Spleen (tissue), 7 donors: ENCODE data around the gene OOSP3.

Experiments
- POLR2A ChIP-seq, 3 donors: fragments of 450-650 bp; IDR thresholded peaks; one replicate each; pipeline ENCODE4 v1.5.1; 2017; ENCODE audit warnings: antibody characterized with exemption in 3 of 3, mild to moderate bottlenecking in 1 of 3
- POLR2AphosphoS5 ChIP-seq, 3 donors: sonication (generic); formaldehyde crosslinking; IDR thresholded peaks; one replicate each; pipeline ENCODE4 v1.5.1; 2017; ENCODE audit warnings: antibody characterized with exemption in 3 of 3
- TF ChIP-seq, protein P1 (sequence below), 11 experiments: fragments of 200-600 bp in 7 of 11; fragments of 450-650 bp in 4 of 11; sonication (generic) in 4 of 11; IDR thresholded peaks in 8 of 11; conservative IDR thresholded peaks in 3 of 11; 1 replicate in 7 of 11; 2 replicates in 4 of 11; pipeline versions ENCODE4 v1.4.0 to v1.8.0; 2016 to 2021; ENCODE audit warnings: antibody characterized with exemption in 11 of 11, inconsistent platforms in 4 of 11, mild to moderate bottlenecking in 1 of 11
- donor health status: DM: no; HTN: no; CAD: no; lungs with moderate emphysema.
- donor health status: DM: no; HTN: no; CAD: no.
- donor health status: DM: no; HTN: no; CAD: no.

DNA sequence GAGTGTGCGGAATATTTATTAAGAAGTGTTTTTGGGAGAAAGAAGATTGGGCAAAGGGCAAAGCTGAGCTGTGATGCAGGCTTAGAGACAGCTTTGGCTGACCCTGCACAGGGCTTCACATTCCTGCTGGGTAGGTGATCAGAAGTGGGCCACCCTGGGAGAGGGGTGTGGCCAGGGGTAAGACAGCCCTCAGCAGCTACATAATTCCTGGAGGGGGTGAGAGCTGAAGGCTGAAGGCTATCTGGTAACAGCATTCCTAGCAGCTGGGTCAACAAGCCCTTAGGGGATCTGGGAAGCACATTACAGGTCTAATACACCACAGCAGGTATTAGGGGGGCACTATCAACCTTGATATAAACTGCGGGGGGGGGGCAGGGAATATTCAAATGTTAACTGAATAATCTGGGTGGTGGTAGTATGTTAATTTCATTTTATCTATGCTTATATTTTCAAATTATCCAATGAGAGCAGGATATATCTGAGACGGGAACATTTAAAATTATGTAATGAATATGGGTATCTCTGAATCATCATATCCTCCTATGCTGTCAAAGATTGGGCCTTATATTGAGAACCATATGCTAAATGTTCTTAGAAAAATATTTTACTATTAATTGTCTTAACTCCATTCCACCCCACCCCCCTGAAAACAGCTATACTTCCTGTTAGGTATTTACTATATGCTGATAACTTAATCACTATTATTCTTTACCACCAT, 65.6 kb downstream of the OOSP3 start:
- TF ChIP-seq, protein P1, sequence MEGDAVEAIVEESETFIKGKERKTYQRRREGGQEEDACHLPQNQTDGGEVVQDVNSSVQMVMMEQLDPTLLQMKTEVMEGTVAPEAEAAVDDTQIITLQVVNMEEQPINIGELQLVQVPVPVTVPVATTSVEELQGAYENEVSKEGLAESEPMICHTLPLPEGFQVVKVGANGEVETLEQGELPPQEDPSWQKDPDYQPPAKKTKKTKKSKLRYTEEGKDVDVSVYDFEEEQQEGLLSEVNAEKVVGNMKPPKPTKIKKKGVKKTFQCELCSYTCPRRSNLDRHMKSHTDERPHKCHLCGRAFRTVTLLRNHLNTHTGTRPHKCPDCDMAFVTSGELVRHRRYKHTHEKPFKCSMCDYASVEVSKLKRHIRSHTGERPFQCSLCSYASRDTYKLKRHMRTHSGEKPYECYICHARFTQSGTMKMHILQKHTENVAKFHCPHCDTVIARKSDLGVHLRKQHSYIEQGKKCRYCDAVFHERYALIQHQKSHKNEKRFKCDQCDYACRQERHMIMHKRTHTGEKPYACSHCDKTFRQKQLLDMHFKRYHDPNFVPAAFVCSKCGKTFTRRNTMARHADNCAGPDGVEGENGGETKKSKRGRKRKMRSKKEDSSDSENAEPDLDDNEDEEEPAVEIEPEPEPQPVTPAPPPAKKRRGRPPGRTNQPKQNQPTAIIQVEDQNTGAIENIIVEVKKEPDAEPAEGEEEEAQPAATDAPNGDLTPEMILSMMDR (IDR thresholded peaks at IDR 0.05 in 8 of 11, conservative IDR thresholded peaks at IDR 0.05 in 3 of 11): no peak
- no peak for TF ChIP-seq POLR2AphosphoS5 (IDR thresholded peaks at IDR 0.05)
- no peak for TF ChIP-seq POLR2A (IDR thresholded peaks at IDR 0.05)
